H1 (cell line): Measurements from ENCODE around the gene FAM120A. TPM values are rescaled to one million over a fixed set of nuclear protein-coding genes. Genes with fewer than 3 reads are reported as not detected.

Experiments used
- CBX5 ChIP-seq: fragments of 300-800, 300-1000 bp; sonication (generic); IDR thresholded peaks from 2 replicates; pipeline ENCODE4 v1.7.1; 2016; ENCODE audit warnings: antibody characterized with exemption, low read length, low read depth
- CHD1 ChIP-seq: IDR thresholded peaks from 2 replicates; pipeline ENCODE4 v1.6.1; 2012; ENCODE audit warnings: low read depth, low read length, improper control_type of control experiment
- CTCF ChIP-seq, 3 experiments: IDR thresholded peaks; 1 replicate in 2 of 3; 2 replicates in 1 of 3; pipeline versions ENCODE4 v1.5.1 to v1.6.1; 2011; ENCODE audit warnings: low read length in 3 of 3, mild to moderate bottlenecking in 3 of 3, inconsistent platforms in 2 of 3, low read depth in 1 of 3, moderate library complexity in 1 of 3; ENCODE audit not compliant: insufficient read depth in 1 of 3; ENCODE audit errors: control extremely low read depth in 1 of 3
- EZH2 ChIP-seq: fragments of 200-600 bp; sonication (generic); IDR thresholded peaks from 2 replicates; pipeline ENCODE4 v1.7.1; 2012; ENCODE audit warnings: low read depth, mild to moderate bottlenecking, moderate library complexity, low read length, inconsistent platforms; ENCODE audit not compliant: severe bottlenecking
- ZNF274 ChIP-seq: IDR thresholded peaks from 2 replicates; pipeline ENCODE4 v1.7.0; 2012; ENCODE audit warnings: low read length, borderline replicate concordance; ENCODE audit errors: extremely low read depth
- polyA plus RNA-seq, 7 experiments: library from polyadenylated mRNA; depleted of rRNA in 3 of 7; stranded (reverse) in 5 of 7; unstranded in 2 of 7; fragments of >200 nt in 5 of 7; fragments of 200-250 nt in 2 of 7; gene quantifications; 1 replicate in 5 of 7; 2 replicates in 1 of 7; 4 replicates in 1 of 7; pipeline versions ENCODE4 v1.2.1 to v1.2.3, GENCODE V29; 2011 to 2013; ENCODE audit warnings: missing spikeins in 2 of 7, mixed read lengths in 2 of 7
- total RNA-seq: library from RNA; stranded (reverse); fragmentation: NEBNext Ultra II Directional; extraction: Animal tissue kit (Norgen Biotek cat#: 25700); gene quantifications from 2 replicates; pipeline ENCODE4 v1.2.1, GENCODE V29; 2021

FAM120A gene
- total and polyA plus RNA-seq, 2 of the 8 experiments (the other 6 are each of a cell fraction or from before 2014, with no cell fraction given), result 24.9 to 54.7 TPM

- TF ChIP-seq CTCF (IDR thresholded peaks at IDR 0.05; ENCODE audit: control extremely low read depth in 1 of 3, insufficient read depth in 1 of 3, low read depth in 1 of 3, low read length in 3 of 3), result no peak
- no peak for TF ChIP-seq EZH2
- no peak for TF ChIP-seq CHD1
- no peak for TF ChIP-seq CBX5
- TF ChIP-seq ZNF274, result no peak
Observed at GRCh38 chr9:93467462-93467861, 16.0 kb downstream of the FAM120A start (continued).
